HG02642 (cell line): Measurements from ENCODE around the gene SSTR3.
"Not testable (repeated sequence)": the region's sequence is repeated elsewhere in the genome, so short reads cannot be mapped to it uniquely, and the experiment has no call there.

Experiments used
- ATAC-seq: cut with Tn5 transposase; IDR thresholded peaks from one replicate; pipeline ENCODE4 v1.9.1; 2021; ENCODE audit warnings: mild to moderate bottlenecking; ENCODE audit not compliant: unreplicated experiment, poor library complexity

The SSTR3 gene

DNA sequence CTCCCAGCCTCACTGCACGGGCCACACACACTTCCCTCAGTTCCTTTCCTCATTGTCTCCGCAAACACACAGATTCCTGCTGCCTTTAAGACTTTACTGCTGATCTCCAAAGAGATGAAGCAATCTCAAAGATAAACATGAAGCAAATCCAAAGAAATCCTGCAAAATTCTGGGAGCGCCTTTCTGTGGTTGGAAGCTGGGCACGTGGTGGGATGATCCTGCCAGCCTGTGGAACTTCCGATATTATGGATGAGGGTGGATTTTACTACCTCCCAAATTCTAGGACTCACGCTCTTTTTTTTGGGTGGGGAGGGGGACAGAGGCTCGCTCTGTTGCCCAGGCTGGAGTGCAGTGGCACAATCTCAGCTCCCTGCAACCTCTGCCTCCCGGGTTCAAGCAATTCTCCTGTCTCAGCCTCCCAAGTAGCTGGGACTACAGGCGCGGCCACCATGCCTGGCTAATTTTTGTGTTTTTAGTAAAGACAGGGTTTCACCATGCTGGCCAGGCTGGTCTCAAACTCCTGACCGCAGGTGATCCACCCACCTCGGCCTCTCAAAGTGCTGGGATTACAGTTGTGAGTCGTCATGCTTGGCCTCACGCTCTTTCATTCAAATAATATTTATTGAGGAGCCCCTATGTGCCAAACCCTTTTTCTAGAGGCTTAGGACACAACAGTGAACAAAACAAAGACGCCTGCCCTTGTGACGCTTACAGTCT, 41.4 kb downstream of the SSTR3 start:
- ATAC-seq: not testable (repeated sequence)

GRCh38 chr22:37169947-37170688, 42.2 kb downstream of the SSTR3 start:
- ATAC-seq: no peak

DNA sequence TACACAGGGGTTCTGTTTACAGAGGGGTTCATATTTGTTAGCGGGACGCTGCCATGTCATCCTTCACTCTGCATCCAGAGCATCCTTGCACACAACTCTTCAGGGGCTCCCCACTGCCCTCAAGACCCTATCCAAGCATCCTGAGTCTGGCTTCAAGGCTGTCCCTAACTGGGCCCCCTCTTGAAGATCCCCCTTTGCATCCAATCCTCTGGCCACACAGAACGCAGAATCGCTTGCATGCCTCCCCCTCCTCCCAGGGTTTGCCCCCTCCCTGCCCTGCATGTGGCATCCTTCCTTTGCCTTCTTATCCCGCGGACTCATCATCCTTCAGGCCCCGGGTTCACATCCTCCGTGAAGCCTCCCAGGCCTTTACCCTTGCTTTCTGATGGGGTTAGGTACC, 42.9 kb downstream of the SSTR3 start:
- no peak for ATAC-seq

DNA sequence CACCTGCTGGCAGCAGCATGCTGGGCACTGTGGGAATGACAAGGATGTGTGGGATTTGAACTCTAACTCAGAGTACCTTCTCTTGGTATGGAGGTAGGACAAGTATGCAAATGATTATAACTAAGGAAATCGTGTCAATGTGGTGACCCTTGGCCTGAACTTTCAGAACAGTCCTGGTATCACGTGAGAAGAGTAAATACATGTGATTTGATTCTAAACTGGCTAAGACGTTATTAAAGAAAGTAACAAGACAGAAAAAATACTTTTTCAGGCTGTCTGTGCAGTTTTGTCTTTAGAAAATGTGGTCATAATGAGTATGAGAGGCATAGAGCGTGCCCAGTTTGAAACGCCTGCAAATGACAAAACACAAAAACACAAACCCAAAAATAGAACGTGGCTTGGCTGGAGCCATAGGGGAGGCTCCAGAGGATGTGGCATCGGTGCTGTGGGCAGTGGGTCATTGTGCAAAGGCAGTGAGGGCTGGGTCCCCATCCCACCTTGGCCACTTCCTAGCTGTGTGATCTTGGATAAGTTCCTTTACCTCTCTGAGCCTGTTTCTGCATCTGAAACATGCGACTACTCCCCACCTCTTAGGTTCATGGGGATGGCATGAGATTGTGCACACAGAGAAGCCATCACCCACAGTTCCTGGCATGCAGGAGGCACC, 44.2 kb downstream of the SSTR3 start:
- no peak for ATAC-seq

DNA sequence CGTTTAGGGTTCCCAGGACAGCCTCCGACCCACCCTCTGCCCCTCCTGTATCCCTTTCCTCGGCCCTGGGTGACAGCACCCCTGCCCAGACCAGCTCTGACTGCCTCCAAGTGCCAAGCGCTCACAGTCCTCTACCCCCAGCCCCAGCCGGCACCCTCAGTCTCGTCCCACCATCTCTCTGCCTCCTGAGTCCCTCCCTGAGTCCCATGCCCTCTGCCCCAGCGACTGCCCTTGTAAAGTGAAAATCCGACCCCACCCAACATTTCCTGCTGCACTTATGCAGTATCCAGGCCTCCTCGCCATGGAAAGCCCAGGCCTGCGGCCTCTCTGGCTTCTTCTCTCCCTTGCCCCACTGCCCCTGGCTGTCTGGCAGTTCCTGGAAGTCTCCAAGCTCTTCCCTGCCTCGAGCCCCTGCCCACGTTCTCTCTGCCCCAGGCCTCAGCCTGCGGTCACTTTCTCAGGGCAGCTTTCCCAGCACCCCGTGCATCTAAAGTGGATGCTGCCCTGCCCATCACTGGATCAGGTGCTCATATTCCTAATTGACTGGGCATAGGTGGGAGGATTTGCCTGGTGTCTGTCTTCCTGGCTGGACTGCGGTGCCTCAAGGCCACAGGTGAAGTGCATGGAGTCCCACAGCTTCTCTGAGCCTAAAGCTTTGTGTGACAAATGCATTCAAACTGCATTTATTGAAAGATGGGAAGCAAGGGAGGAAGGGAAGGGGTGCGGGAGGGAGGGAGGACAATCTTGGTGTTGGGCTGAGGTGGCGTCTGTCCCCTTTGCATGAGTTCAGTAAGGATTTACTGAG, 44.9 kb downstream of the SSTR3 start:
- ATAC-seq: no peak

GRCh38 chr22:37166675-37167066, 45.6 kb downstream of the SSTR3 start:
- no peak for ATAC-seq

- ATAC-seq: no peak
Observed at GRCh38 chr22:37165940-37166674, 46.2 kb downstream of the SSTR3 start.

DNA sequence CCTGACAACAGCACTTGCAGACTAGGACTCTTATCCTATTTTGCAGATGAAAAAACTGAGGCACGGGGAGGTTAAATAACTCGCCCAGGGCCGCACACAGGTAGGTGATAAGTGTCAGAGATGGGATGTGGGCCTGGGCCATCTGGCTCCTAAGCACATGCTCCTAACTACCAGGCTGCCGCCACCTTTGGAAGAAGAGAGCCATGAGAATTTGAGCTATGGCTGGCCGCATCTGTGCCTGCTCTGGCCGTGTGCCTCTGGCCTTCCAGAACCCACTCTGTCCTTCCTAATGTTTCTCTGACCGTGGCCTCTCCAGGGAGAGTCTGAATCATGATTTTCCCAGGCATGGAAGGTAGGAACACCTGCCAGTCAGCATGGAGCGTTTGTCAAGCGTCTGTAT, 47.2 kb downstream of the SSTR3 start:
- ATAC-seq: no peak

GRCh38 chr22:37164505-37164887, 47.8 kb downstream of the SSTR3 start:
- ATAC-seq: no peak

GRCh38 chr22:37163575-37164504, 48.4 kb downstream of the SSTR3 start:
- peak; percentile 31 for ATAC-seq

DNA sequence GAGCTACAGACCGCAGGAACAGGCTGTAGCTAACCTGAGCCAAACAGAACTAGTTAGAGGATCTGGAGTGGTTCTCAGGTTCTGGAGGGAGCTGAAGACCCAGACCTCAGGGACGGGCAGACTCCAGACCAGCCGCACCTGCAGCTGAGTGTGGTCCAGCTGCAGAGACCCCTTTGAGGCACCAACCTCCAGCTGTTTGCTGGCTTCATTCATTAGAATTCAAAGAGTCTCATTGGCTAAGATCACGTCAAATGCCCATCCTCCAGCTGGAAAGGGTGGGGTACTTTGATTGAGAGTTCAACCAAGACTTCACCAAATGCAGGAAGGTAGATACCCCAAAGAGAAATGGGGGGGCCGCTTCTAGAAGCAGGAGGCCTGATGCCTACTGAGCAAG, 49.2 kb downstream of the SSTR3 start:
- ATAC-seq: no peak

- ATAC-seq: peak; percentile 67
Observed at GRCh38 chr22:37162221-37163095, 49.8 kb downstream of the SSTR3 start.

GRCh38 chr22:37161443-37161842, 50.8 kb downstream of the SSTR3 start:
- no peak for ATAC-seq

GRCh38 chr22:37160027-37160426, 52.2 kb downstream of the SSTR3 start:
- no peak for ATAC-seq

DNA sequence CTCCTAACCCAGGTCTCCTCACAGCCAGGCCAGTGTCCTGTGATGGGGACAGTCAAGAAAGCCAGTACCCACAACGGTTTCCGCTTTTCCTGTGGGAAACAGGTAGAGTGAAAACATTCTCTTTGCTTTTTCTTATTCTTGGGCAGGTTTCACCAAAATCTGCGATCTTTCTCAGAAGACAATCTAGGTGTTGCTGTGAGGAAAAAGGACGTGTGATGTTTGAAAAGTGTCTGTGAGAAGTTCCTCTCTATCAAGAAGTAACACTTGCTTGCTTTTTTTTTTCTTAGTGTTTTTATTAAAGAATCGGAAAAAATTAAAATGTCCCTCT, 53.4 kb downstream of the SSTR3 start:
- no peak for ATAC-seq

DNA sequence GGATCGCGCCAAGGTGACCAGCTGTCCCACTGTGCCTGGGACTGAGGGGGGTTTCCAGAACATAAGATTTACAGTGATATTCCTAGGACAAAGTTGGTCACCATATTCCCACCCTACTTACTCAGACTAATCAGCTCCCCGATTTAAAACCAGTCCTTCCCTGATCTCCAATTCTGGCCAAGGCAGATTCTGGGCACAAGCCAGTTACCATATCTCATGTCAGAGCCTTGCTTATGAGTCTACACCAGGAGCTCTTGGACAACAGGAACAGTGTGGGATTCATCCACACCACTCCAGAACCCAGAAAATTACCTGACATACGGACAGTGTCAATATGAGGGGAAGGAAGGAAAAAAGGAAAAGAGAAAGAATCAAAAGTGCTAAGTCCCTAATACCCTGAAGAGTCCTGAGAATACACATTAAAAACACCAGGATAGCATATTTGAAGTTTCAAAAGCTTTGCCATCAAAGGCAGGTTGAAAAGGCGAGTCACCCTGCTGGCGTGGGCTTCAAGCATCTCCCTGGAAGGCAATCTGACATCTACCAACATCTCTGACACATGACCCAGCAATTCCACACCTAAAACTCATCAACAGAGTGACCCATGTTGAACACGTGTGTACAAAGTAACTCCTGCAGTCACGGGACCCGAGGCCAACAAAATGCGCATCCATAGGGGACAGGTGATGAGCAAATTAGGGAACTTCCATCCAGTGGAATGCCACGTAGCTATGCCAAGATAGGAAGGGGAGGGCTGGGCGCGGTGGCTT, 54.6 kb downstream of the SSTR3 start:
- ATAC-seq: no peak

GRCh38 chr22:37156686-37157435, 55.4 kb downstream of the SSTR3 start:
- ATAC-seq: no peak
